Epithelial cell of proximal tubule (primary cell): ENCODE results near the gene KRT38. TPM values are rescaled to one million over a fixed set of nuclear protein-coding genes. Genes with fewer than 3 reads are reported as not detected.

Source experiments
- DNase-seq: peaks from one replicate; pipeline ENCODE4 v3.0.0-alpha.2; 2011; ENCODE audit warnings: low read depth
- H3K4me3 ChIP-seq: 2 replicates; pipeline ENCODE4 v1.5.1; 2011; ENCODE audit warnings: low read depth, mild to moderate bottlenecking, low read length
- CTCF ChIP-seq: conservative IDR thresholded peaks from 2 replicates; pipeline ENCODE4 v1.5.1; 2012; ENCODE audit warnings: low read depth, mild to moderate bottlenecking, low read length
- total RNA-seq: library from RNA; depleted of rRNA; stranded (reverse); fragments of >200 nt; gene quantifications from 2 replicates; pipeline ENCODE4 v1.2.3, GENCODE V29; 2015

Gene KRT38
- total RNA-seq, 1 donor from 2014 or later = not detected

GRCh38 chr17:41451154-41451728 is 10.5 kb upstream of the KRT38 start:
- no peak overlapping the region for H3K4me3 ChIP-seq
- TF ChIP-seq CTCF = no peak
- no peak for DNase-seq

GRCh38 chr17:41449008-41449407 is 8.2 kb upstream of the KRT38 start:
- H3K4me3 ChIP-seq = no peak overlapping the region
- no peak for DNase-seq
- TF ChIP-seq CTCF = no peak

GRCh38 chr17:41448506-41448905 is 7.7 kb upstream of the KRT38 start:
- no peak for DNase-seq
- no peak for TF ChIP-seq CTCF
- H3K4me3 ChIP-seq = no peak overlapping the region

DNA sequence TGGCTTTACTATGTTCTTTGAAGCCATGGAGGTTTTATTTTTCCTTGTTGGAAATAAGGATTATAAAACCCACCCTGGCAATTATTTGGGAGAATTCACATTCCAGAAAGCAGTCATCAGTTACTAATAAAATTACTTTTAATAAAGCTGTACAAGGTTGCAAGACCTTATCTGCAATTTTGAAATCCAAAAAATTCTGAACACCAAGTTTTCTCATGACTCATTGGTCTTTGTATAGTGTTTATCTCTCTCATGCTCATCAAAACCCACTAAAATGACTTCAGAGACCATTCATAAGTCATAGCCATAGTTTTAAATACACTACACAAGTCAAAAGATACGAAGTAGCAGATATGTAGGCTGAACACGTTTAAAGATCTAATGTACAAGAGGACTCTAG is 6.0 kb upstream of the KRT38 start:
- TF ChIP-seq CTCF = no peak
- no peak for DNase-seq
- no peak overlapping the region for H3K4me3 ChIP-seq

DNA sequence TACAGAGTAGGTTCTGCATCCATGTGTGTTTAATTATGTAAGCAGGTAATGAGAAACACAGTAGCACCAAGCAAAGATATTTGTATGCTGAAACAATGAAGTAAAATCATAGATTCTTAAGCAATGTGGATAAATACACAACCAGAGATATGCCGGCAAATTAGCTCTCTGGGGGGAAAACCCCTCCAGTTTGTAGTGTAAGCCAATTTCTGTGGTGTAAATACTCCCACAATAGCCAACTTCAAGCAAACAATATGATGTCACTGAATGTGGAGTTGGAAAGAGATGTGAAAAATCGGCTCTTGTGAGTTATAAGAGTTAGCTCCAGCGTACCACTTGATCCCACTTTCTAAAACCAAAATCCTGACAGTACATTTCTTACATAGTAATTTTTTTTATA is 3.9 kb upstream of the KRT38 start:
- TF ChIP-seq CTCF = no peak
- no peak for DNase-seq
- no peak overlapping the region for H3K4me3 ChIP-seq

- no peak overlapping the region for H3K4me3 ChIP-seq
- no peak for TF ChIP-seq CTCF
- DNase-seq = no peak
Measured at GRCh38 chr17:41444186-41444585, 3.4 kb upstream of the KRT38 start.

DNA sequence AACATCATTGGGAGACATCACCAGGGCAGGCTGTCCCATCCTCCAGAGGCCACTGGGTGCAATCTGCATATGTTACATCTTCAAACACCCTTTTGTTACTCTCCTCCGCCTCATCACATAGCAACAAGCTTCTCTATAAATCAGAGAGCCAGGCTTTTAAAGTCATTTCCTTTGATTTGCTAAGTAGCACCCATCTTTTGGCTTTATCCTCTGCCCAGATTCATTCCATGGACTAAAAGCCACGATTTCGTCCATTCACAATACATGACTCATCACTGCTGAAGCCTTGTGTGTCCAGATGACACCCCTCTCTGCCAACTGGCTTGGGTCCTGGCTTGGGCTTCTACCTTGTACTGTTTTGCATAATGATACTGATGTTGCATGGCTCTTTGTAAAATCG is 2.0 kb upstream of the KRT38 start:
- no peak for TF ChIP-seq CTCF
- DNase-seq = no peak
- no peak overlapping the region for H3K4me3 ChIP-seq
